GM18858 (cell line): ENCODE results near the gene SLC25A21.
"Not testable (repeated sequence)": the region's sequence is repeated elsewhere in the genome, so short reads cannot be mapped to it uniquely, and the experiment has no call there.

ENCODE experiments used
- ATAC-seq: cut with Tn5 transposase; IDR thresholded peaks from one replicate; pipeline ENCODE4 v1.9.1; 2021; ENCODE audit not compliant: unreplicated experiment

The SLC25A21 gene

DNA sequence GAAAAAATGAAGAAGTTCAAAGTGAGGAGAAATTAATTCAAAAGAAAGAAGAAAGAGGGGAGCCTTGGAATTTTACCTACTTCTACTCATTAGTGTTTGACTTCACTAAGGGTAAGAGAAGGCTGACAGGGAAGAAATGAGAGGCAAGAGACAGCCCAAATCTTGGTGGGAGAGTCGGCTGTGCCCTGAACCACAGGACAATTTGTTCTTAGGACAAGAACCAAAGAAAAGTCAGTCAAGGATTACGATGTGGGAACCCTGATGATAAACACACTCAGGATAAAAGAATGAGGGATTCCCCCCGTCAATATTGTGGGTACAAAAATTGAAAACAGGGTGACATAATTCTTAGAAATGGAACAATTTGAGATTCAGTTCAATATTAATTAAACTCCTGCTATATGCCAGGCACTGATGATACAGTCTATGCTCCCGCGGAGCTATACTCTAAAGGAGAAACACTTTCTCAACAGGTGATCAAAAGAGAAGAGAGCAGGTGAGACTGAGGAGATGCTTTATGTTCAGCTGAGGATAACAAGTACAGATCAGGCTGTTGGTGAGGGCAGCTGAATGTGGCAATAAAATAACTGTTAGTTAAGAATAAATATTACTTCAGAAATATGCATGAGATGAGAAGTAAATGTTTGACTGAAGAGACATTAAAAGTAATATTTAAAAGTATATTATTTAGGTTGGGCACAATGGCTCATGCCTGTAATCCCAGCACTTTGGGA is 175.4 kb downstream of the SLC25A21 start:
- no peak for ATAC-seq

DNA sequence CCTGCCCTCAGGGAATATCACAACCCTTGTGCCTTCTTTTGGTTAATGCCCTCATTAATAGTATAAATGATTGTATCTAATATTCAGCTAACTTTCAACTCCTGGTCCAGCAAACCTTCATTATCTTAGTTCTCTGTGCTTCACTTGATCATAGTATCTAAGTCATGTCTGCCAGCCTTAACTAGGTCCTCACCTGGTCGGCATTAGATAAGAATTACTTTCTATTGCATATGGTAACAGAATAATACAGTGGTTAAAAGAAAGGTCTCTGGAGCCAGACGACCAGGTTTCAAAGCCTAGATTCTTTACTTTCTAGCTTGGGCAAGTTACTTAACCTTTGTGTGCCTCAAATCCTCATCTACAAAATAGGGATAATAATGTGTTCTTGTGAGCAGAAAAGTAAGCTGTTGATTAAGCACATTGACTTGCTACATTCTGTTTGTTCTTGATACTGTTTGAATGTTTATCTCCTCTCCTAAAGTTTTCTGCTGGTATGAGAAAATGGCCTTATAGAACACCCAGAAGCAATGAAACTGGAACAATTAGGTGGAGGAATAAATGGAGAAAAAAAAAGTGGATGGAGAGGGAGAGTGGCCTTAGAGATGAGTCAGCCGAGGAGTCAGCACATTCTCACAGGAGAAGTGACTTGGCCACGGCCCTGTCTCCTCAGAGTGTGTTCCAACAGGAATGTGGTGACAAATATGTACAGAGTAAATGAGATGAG is 176.1 kb downstream of the SLC25A21 start:
- no peak for ATAC-seq

DNA sequence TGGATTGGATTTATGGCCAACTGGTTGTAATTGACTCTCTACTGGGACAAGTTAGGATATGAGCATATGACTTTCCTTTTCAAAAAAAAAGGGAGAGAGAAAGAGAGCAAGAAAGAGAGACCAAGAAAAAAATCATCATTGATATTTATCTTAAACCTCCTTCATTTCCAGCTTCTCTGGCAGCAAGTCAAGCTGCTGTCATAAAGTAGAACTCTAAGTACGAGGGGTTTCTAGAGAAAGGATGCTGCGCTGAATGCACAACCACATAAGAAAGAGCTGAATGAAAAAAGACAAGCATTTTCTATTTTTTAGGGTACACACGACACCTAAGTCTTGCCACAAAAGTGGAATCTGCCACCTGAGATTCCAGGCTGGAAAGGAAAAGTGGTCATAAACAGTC is 182.6 kb downstream of the SLC25A21 start:
- ATAC-seq = no peak

DNA sequence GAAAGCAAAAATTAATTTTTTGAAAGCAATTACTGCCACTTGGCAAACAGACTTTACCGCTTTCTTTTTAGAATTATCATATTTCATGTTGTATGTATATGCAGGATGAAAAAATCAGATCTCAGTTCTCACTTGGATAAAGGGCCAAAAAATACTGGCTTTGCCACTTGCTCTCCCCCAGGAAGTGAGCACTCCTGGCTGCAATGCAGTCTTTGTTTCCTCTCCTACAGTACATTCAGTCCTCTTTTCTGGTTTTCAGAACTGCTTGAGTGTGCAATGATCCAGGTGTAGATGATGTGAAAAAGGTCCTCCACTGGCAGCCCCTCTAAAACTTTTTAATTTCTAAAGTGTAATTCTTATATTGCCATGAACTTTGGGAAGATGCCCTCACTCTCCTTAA is 183.4 kb downstream of the SLC25A21 start:
- no peak for ATAC-seq

DNA sequence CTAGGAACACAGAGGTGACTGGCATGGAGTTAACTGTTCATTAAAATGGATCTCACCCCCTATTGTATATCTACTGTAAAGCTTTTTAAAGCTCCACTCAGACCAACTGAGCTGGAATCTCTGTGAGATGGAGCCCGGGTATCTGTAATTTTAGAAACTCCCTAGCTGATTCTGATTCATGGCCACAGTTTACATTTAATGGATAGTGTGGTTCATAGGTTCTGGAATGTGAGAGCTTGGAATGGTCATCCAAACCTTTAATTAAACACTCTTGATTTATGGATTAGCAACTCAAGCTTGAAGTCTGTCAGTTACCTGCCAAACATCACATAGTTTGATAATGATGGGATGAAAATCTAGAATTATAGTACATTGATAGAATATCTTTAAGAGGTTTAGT is 183.8 kb downstream of the SLC25A21 start:
- ATAC-seq = no peak

DNA sequence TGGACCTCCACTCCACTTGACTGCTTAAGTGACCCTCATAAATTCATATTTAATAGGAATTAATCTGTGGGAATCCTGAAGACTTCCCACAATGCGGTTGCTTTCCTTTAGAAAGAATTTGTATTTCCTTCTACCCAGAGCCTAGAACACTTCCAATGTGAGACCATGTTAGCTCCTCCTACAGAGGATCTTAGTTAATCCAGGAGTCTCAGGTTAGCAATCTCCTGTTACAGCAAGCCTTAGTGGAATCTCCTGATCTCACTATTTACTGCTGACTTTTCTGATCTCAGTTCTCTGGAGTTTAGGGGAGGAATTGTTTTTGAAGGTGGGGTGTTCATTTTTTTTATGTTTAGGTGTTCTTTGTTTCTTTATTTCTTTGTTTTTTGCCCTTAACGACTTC is 186.0 kb downstream of the SLC25A21 start:
- no peak for ATAC-seq

DNA sequence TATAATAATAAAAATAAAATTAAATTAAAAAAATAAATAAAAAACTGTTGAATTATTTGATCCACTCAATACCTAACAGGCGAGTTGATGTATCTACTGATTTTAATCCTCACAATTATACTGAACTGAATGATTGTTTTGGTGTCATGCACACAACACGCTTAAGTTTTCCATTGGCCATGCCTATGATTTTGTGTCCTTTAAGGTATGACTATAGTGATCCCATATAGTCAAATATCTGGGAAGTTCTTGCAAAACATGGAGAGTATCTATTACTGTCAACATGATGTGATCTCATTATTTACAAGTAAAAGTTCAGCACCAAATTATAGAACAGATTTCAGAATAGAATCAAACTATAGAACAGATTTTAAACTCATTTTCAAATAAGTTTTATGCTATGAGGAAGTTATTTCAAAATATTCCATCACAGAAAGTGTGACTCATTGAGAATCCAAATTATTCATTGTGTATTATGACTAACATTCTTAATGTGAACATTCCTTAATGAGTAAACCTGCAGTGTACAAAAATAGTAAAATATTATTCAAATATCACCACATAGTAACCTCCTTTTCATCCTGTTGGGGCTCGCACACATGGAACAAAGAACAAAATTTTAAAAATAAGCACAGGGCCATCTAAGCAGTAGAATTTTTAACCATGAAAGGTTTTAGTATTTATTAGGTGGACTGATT is 190.4 kb downstream of the SLC25A21 start:
- ATAC-seq = no peak

DNA sequence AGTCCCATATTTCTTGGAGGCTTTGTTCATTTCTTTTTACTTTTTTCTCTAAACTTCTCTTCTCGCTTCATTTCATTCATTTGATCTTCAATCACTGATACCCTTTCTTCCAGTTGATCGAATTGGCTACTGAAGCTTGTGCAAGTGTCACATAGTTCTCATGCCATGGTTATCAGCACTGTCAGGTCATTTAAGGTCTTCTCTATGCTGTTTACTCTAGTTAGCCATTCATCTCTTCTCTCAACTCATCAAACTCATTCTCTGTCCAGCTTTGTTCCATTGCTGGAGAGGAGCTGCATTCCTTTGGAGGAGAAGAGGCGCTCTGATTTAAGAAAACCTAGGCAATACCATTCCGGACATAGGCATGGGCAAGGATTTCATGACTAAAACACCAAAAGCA is 192.0 kb downstream of the SLC25A21 start:
- ATAC-seq = not testable (repeated sequence)

DNA sequence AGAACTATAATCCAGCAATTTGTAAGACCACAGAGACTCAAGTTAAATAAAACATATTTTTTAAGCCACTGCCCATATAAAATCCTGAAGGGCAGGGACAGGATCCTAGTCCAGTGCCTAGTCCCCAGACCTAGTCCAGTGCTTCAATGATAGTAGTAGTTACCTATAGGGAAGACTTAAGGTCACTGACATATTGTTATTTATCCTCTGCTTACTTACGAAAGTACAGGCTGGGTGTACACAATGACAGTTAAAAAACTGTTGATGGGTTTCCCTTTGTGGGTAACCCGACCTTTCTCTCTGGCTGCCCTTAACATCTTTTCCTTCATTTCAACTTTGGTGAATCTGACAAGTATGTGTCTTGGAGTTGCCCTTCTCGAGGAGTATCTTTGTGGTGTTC is 192.5 kb downstream of the SLC25A21 start:
- no peak for ATAC-seq

DNA sequence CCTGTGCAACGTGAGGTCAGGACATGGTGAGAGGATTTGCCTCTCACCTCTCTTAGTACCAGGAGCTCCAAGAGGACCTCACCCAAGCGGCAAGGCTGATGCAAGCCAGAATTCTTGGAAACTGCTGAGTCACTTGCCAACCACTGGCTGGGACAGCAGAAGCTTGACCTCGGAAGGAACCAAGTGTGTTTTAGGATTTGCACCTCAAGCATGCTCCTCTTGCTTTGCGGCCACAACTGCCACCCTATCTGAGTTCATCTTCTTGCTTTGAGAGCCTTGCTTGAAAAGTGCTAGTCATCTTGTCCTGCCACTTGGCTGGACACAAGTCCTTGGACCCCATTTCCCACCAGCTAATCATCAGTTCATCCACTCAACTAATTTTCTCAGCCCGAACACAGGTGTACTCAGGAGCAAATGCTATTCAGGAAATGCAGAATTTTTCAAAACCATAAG is 195.8 kb downstream of the SLC25A21 start:
- ATAC-seq = no peak

DNA sequence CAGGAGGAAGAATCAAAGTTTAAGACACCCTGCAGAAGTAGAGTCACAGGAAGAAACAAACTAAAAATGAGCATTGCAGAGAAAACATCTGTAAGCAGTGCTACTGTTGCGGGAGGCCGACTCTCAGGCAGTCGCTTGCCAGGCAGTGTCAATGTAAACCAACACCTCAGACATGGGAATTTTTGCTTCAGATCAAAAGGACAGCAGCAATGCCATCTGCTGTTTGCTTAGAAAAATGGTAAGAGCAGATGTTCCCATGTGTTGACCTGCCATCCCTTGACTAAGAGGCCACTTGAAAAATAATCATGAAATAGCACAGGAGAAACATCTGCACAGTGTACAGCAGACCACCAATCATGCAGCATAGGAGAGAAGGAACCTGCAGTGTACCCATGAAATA is 196.6 kb downstream of the SLC25A21 start:
- ATAC-seq = no peak

DNA sequence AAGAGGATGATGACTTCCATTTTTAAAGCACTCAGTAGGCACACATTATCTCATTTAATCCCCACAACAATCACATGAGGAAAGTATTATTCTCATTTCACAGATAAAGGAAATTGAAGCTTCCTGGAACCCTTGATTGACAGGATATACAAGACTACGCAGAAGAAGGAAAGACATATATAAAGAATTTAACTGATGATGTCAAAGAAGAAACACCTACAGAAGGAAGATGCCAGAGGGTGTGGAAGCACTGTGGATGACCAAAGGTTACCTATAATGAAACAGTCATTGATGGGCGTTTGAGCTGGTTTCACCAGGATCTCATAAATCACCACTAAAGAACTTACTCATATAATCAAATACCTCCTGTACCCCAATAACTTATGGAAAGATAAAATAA is 197.4 kb downstream of the SLC25A21 start:
- ATAC-seq = no peak

DNA sequence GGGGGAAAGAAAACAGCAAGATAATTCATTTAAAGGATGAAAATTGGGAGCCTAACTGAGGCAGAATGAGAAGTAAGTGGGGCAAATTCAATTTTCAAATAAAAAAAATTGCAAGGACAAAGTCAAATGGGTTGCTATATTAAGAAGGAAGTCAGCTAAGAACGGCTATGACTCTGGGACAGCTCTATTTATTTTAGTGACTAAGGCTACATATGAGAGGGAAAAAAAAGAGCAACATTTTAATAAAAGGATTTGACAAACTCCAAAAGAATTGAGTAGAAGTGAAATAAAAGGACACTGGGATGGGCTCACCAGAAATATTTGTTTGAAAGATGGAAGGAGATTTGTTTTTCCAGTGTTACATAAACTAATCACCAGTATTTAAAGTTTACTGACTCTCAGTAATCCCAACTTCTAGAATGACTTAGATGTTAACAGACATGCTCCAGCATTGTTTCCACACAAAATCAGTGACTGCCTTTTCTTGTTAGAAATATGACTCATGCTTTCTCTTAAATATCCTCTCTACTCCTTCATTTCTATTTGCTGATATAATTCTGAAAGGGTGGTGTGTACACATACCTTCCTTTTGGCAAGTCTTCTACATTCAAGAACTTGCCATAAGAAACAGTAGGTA is 198.5 kb downstream of the SLC25A21 start:
- no peak for ATAC-seq

DNA sequence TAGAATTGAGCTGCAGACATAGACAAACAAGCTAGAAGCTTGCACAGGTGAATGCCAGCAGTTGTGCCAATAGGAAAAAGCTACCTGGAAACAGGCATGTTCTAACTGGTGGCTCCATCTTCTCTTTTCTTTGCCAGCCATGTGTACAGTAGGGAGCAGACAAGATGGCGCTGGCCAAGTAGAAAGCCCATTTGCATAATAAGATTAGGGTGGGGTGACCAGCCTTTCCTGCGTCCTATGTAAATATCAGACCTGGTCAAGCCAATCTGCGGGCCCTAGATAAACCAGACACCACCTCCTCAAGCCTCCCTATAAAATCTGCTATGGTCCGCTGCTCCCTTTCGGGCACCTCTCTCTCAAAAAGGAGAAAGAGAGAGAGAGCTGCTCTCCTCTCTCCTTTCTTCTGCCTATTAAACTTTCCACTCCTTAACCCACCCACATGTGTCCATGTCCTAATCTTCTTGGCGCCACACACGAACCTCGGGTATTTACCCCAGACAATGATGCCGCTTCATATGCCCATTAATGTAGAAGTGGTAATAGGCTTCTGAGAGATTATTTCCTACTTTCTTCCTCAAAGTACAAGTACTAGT is 201.0 kb downstream of the SLC25A21 start:
- ATAC-seq = no peak

DNA sequence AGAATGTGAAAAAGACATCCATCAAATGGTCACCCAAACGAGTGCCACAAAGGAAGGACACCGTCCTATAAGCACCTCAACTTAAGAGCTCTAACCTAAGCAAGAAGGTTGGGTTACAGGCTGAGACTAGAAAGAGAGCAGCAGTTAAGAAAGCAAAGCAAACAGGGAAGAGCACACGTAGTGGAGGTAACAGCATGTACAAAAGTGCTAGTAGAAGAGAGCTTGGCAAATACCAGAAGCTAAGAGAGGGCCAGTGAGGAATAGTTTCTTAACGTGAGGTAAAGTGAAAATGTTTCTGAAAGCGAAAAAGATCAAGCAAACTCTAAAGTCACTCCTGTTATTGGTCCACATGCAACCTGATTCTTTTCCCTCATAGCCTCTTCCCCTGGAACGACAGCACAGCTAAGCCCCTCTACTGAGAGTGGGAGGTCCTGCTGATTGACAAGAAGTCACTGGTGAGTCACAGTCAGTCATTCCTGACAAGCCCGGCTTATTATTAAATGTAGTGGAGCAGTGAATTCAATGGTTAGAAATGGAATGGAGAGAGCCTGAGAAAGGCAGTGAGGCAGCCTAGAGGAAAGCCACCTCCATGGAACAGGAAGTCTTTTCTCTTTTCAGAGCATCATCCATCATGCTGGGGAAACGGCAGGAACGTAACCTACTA is 204.4 kb downstream of the SLC25A21 start:
- ATAC-seq = no peak

DNA sequence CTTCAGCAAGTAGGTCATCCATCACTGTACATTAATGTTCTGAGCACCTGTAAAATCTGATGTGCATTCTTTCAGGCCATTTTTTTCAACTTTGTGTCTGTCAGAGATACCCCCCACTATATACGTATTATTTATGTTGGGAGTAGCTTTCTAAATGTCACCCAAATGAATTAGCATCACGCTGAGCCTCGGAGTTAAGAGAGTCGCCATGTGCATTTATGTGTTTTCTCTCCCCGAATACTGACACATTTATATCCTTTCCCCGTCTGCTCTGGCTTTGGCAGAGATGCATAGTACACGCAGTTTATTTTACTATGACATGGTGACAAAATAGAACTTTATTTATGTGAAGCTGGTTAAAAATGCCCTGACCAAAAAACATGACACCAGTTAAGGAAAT is 216.4 kb downstream of the SLC25A21 start:
- ATAC-seq = no peak

DNA sequence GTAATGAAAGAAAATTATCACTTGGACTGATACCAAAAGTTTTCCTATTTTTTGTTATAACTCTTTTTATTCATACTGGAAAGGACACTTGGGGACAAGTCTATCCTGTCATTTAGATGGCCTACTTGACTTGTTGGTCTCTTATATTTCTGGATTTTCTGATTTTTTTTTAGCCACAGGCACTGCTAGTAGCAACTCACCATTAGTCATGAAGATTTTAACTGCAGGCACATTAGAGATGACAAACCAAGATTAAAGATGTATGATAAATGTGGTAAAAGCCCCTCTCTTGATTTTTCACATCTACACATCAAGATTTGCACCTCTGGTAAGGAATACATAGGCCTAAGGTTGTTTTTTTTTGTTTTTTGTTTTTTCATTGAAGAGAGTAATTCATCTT is 217.0 kb downstream of the SLC25A21 start:
- no peak for ATAC-seq

DNA sequence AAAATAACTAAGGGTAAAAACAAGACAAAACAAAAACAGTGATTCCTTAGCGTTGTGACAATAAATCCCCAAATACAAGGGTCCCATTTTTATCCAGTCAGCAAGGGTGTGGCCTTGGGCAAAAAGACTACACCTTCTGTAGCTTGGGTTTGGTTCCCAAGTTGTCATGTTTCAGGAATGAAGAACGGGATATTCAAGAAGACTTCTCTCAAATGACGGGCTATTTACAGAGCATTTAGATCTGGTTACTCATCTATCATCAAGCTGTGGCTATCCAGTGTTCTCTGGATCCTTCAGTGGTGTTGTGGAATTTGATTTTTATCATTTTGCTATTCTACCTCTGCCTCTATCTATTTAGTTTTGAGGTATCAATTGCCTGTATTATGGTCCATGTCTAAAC is 219.7 kb downstream of the SLC25A21 start:
- no peak for ATAC-seq

DNA sequence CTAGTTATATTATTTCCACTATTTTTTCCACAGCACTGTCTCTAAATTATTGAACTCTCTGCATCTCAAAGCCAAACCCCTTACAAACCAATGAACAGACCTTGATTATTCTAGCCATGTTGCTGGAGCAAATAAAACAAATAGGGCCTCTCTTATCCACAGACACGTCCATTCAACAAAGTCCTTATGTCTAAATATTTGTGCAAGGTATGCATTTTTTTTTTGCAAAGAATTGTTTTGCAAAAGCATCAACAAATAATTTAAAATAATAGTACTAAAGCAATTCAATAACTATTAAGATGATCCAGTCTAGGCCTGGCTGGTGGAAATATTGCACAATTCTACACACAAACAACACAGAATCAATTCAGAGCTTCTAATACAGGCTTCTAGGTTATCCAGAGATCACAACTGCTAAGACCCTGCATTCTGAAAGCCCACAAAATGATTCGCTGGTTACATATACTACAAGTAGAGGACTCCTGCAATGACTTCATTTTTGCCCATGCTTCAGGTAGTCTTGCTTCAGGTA is 221.0 kb downstream of the SLC25A21 start:
- no peak for ATAC-seq

DNA sequence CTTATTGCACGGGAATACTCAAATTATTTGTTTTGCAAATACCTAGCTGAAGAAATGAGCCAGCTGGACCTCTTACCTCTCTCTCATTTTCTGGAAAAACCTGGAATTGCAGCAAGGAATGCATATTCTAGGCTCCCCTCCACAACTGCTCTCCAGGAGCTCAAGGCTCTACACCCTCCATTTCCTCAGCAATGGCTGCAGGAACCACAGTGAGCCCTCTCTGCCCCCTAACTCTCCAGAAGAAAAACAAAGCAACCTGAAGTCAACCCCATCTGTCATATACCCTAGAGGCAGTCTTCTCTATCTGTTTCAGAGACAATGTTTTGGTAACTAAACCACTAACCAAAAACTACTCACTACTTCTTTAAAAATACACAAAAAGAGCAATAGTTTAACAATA is 221.6 kb downstream of the SLC25A21 start:
- no peak for ATAC-seq
